HepG2 (cell line): ENCODE measurements around the gene CYBRD1. TPM values are rescaled to one million over a fixed set of nuclear protein-coding genes. Genes with fewer than 3 reads are reported as not detected.

Experiments used
- ATAC-seq: fragments of 200-7000 bp; cut with Tn5 transposase; 3 replicates; pipeline ENCODE4 v1.9.1; 2020; ENCODE audit warnings: mild to moderate bottlenecking, moderate library complexity
- BruUV-seq: library from RNA; stranded (reverse); fragments of 400-500 nt; replicated peaks from 2 replicates; lab custom pipeline; 2021; lab: Mats Ljungman, UMichigan
- CTCF ChIA-PET: fragments of 300-600 bp; formaldehyde crosslinking; extraction: SDS; loops from one replicate; lab custom pipeline; 2021; ENCODE audit warnings: low total read pairs, inconsistent platforms, low intra/inter-chr PET ratio; lab: Yijun Ruan, JAX
- POLR2A ChIA-PET: fragments of 350-600 bp; sonication (Branson Sonifier 250); formaldehyde crosslinking; loops from one replicate; lab custom pipeline; 2020; ENCODE audit warnings: antibody characterized with exemption, inconsistent platforms; lab: Yijun Ruan, JAX
- DNase-seq: peaks from one replicate; pipeline ENCODE4 v3.0.0-alpha.2; 2015; ENCODE audit warnings: low spot score
- FAIRE-seq: peaks from 3 replicates; lab custom pipeline; 2011; peaks lifted over from hg19 to GRCh38; lab: Jason Lieb, UNC
- H2AFZ ChIP-seq: one replicate; pipeline ENCODE4 v1.6.1; 2011; ENCODE audit warnings: low read length, inconsistent platforms
- H3K27ac ChIP-seq: fragments of 300-600 bp; 3 replicates; pipeline ENCODE4 v1.8.0; 2011; ENCODE audit warnings: mixed run types, mild to moderate bottlenecking, mixed read lengths, low read length, inconsistent platforms; ENCODE audit not compliant: insufficient read depth; ENCODE audit errors: extremely low read length
- H3K27me3 ChIP-seq, 2 experiments: fragments of 200-600 bp in 1 of 2; 2 replicates in 1 of 2; 3 replicates in 1 of 2; pipeline versions ENCODE4 v1.6.0 to v1.8.0; 2011; ENCODE audit warnings: low read length in 2 of 2, mild to moderate bottlenecking in 2 of 2, moderate library complexity in 2 of 2, inconsistent platforms in 1 of 2; ENCODE audit not compliant: insufficient read depth in 2 of 2, control insufficient read depth in 1 of 2
- H3K36me3 ChIP-seq, 2 experiments: fragments of 200-600 bp in 1 of 2; replicated peaks in 1 of 2; 2 replicates in 1 of 2; 3 replicates in 1 of 2; pipeline versions ENCODE4 v1.5.1 to v1.8.0; 2011; ENCODE audit warnings: low read length in 2 of 2, inconsistent platforms in 1 of 2; ENCODE audit not compliant: insufficient read depth in 2 of 2, control insufficient read depth in 1 of 2
- H3K4me1 ChIP-seq: 2 replicates; pipeline ENCODE4 v1.5.1; 2012; ENCODE audit warnings: low read length, inconsistent platforms; ENCODE audit not compliant: insufficient read depth
- H3K4me2 ChIP-seq: 2 replicates; pipeline ENCODE4 v1.6.0; 2011; ENCODE audit warnings: low read depth, low read length, inconsistent platforms
- H3K4me3 ChIP-seq, 3 experiments: fragments of 200-600 bp in 1 of 3; sonication (generic), shearing (Covaris generic) in 1 of 3; replicated peaks in 1 of 3; 2 replicates each; pipeline ENCODE4 v1.5.1; 2011 to 2016; ENCODE audit warnings: low read length in 3 of 3, inconsistent platforms in 2 of 3, low read depth in 2 of 3, mild to moderate bottlenecking in 2 of 3, control low read depth in 1 of 3, mixed read lengths in 1 of 3; ENCODE audit not compliant: insufficient read depth in 1 of 3
- H3K79me2 ChIP-seq: one replicate; pipeline ENCODE4 v1.6.1; 2011; ENCODE audit warnings: low read length, inconsistent platforms; ENCODE audit not compliant: insufficient read depth
- H3K9ac ChIP-seq: 2 replicates; pipeline ENCODE4 v1.6.0; 2011; ENCODE audit warnings: mild to moderate bottlenecking, low read depth, low read length, inconsistent platforms; ENCODE audit not compliant: insufficient read depth
- H3K9me3 ChIP-seq: 2 replicates; pipeline ENCODE4 v1.5.1; 2012; ENCODE audit warnings: mild to moderate bottlenecking, low read length
- H4K20me1 ChIP-seq: 2 replicates; pipeline ENCODE4 v1.6.0; 2011; ENCODE audit warnings: inconsistent platforms, mild to moderate bottlenecking, low read length, moderate library complexity; ENCODE audit not compliant: insufficient read depth
- FOXP1 ChIP-seq, 2 experiments: fragments of 450-650 bp in 1 of 2; IDR thresholded peaks; 2 replicates each; pipeline ENCODE4 v1.6.1; 2017 to 2018; ENCODE audit warnings: antibody characterized with exemption in 1 of 2
- MTA3 ChIP-seq: sonication (generic); formaldehyde crosslinking; IDR thresholded peaks from 2 replicates; pipeline ENCODE4 v1.4.0; 2020; ENCODE audit warnings: missing genetic modification reagents
- MTERF4 ChIP-seq: sonication (generic); formaldehyde crosslinking; IDR thresholded peaks from 2 replicates; pipeline ENCODE4 v1.8.0; 2023; ENCODE audit warnings: mild to moderate bottlenecking, missing genetic modification reagents
- NFIB ChIP-seq: sonication (generic); formaldehyde crosslinking; IDR thresholded peaks from 2 replicates; pipeline ENCODE4 v1.9.0; 2021; ENCODE audit warnings: missing genetic modification reagents, mild to moderate bottlenecking, borderline replicate concordance
- PBX2 ChIP-seq: IDR thresholded peaks from 2 replicates; pipeline ENCODE4 v1.6.1; 2016; ENCODE audit warnings: control low read depth
- SMARCC2 ChIP-seq: fragments of 450-650 bp; IDR thresholded peaks from 2 replicates; pipeline ENCODE4 v1.6.1; 2017; ENCODE audit warnings: antibody characterized with exemption, mild to moderate bottlenecking
- SRSF1 ChIP-seq: fragments of 200-400 bp; formaldehyde crosslinking; optimal IDR thresholded peaks from 2 replicates; pipeline ENCODE3; 2017; ENCODE audit warnings: mild to moderate bottlenecking, low read depth, low read length, moderate library complexity
- SUZ12 ChIP-seq: fragments of 150-350 bp; IDR thresholded peaks from 2 replicates; pipeline ENCODE4 v1.6.1; 2014; ENCODE audit warnings: low read depth, low read length
- ZBTB21 ChIP-seq: sonication (generic); formaldehyde crosslinking; IDR thresholded peaks from 2 replicates; pipeline ENCODE4 v1.4.0; 2020; ENCODE audit warnings: missing genetic modification reagents
- ZNF225 ChIP-seq: sonication (generic); formaldehyde crosslinking; IDR thresholded peaks from 2 replicates; pipeline ENCODE4 v1.4.0; 2020; ENCODE audit warnings: mild to moderate bottlenecking, missing genetic modification reagents
- ZNF431 ChIP-seq: sonication (generic); formaldehyde crosslinking; IDR thresholded peaks from 2 replicates; pipeline ENCODE4 v1.9.0; 2022; ENCODE audit warnings: missing genetic modification reagents, low read depth, mild to moderate bottlenecking, borderline replicate concordance
- ZNF432 ChIP-seq: sonication (generic); formaldehyde crosslinking; IDR thresholded peaks from 2 replicates; pipeline ENCODE4 v1.5.0; 2020; ENCODE audit warnings: missing genetic modification reagents, mild to moderate bottlenecking, borderline replicate concordance
- ZNF546 ChIP-seq: sonication (generic); formaldehyde crosslinking; conservative IDR thresholded peaks from 2 replicates; pipeline ENCODE4 v1.8.1; 2023; ENCODE audit warnings: mild to moderate bottlenecking, missing genetic modification reagents
- ZSCAN9 ChIP-seq: IDR thresholded peaks from 2 replicates; pipeline ENCODE4 v1.6.1; 2016; ENCODE audit warnings: borderline replicate concordance
- WGBS: methylation state at CpG from one replicate; pipeline ENCODE4 v1.1.6; 2017; ENCODE audit warnings: low lambda C conversion rate; 5-methylcytosine and 5-hydroxymethylcytosine counted together
- in situ Hi-C: cut with HindIII; loops from 2 replicates; pipeline ENCODE4 v1.10.0; 2017; ENCODE audit warnings: low pct_unique_long_range_greater_than_20kb; ENCODE audit not compliant: extremely low pct_ligation_motif_present
- intact Hi-C: fragments of 100-400 bp; cut with micrococcal nuclease; formaldehyde crosslinking; loops from one replicate; pipeline ENCODE4 v1.10.0; 2022; ENCODE audit not compliant: unreplicated experiment
- polyA plus RNA-seq, 8 experiments: library from polyadenylated mRNA; depleted of rRNA in 3 of 8; stranded (reverse) in 7 of 8; unstranded in 1 of 8; fragments of >200 nt; fragmentation: Illumina TruSeq in 4 of 8; extraction: Trizol in 4 of 8; gene quantifications; 2 replicates each; pipeline versions ENCODE4 v1.2.1 to v1.2.3, GENCODE V29; 2011 to 2016; ENCODE audit warnings: low read depth in 4 of 8, missing spikeins in 1 of 8, mixed read lengths in 1 of 8; ENCODE audit not compliant: insufficient read depth in 1 of 8
- total RNA-seq, 5 experiments: library from RNA; depleted of rRNA; stranded (reverse); fragments of >200 nt; fragmentation: Illumina TruSeq; extraction: Trizol; gene quantifications; 2 replicates each; pipeline ENCODE4 v1.2.3, GENCODE V29; 2016; ENCODE audit warnings: low read depth in 1 of 5

CYBRD1 gene
- total and polyA plus RNA-seq, 2 of the 13 experiments (the other 11 are each of a cell fraction or from before 2014, with no cell fraction given) = 0.13 to 0.42 TPM

GRCh38 chr2:171490577-171490976 is 31.7 kb upstream of the CYBRD1 start:
- ChIA-PET CTCF (no interaction called here), POLR2A (no interaction called here)
- BruUV-seq = no TSS peak
- Histone ChIP-seq H3K27ac (no peak overlapping the region), H3K79me2 (no peaks in the 10 kb centered on the region), H2AFZ (no peak overlapping the region), H3K4me3 (no peak overlapping the region), H4K20me1 (no peaks in the 10 kb centered on the region), H3K4me2 (no peak overlapping the region), H3K9ac (no peak overlapping the region), H3K4me1 (no peaks in the 10 kb centered on the region), H3K36me3 (0 out of 5 replicates have a peak, but pooled peaks cover 0 to under 1% of the 10 kb centered on the region in 2 experiments), H3K27me3 (no peaks in the 10 kb centered on the region), H3K9me3 (peaks cover 12% of the 10 kb centered on the region; the same call in 1 of the 2 replicates)
- DNase-seq (no peak), FAIRE-seq (no peak), ATAC-seq (no peak)
- in situ Hi-C loops (no loop called here), intact Hi-C loops (no loop called here)
- TF ChIP-seq MTA3 (CRISPR knock-in tag) (no peak), MTERF4 (CRISPR knock-in tag) (no peak), ZNF431 (CRISPR knock-in tag) (no peak), SUZ12 (no peak), SMARCC2 (no peak), SRSF1 (no peak), PBX2 (no peak), ZNF546 (CRISPR knock-in tag) (no peak), FOXP1 (IDR thresholded peaks at IDR 0.05) (no peak), FOXP1 (CRISPR knock-in tag; IDR thresholded peaks at IDR 0.05) (no peak), ZSCAN9 (CRISPR knock-in tag) (no peak), ZNF432 (CRISPR knock-in tag) (no peak), ZNF225 (CRISPR knock-in tag) (no peak), ZBTB21 (CRISPR knock-in tag) (no peak), NFIB (no peak)
- 94% methylated on average over 2 of the region's 2 CpGs for WGBS
